HepG2 (cell line): Measurements from ENCODE around the gene C5orf58.

Source experiments
- ATF7-NPFF ChIP-seq: sonication (generic); formaldehyde crosslinking; IDR thresholded peaks from 2 replicates; pipeline ENCODE4 v1.8.1; 2023; ENCODE audit warnings: mild to moderate bottlenecking, low read depth, missing genetic modification reagents, moderate library complexity
- EP300 ChIP-seq, 3 experiments: sonication (generic) in 1 of 3; formaldehyde crosslinking in 1 of 3; IDR thresholded peaks; 2 replicates each; pipeline versions ENCODE4 v1.5.1 to v1.6.1; 2011 to 2020; ENCODE audit warnings: low read depth in 2 of 3, low read length in 2 of 3, borderline replicate concordance in 1 of 3, improper control_type of control experiment in 1 of 3, mild to moderate bottlenecking in 1 of 3, missing genetic modification reagents in 1 of 3, moderate library complexity in 1 of 3
- EZH2 ChIP-seq: conservative IDR thresholded peaks from 2 replicates; pipeline ENCODE4 v1.6.1; 2012; ENCODE audit warnings: mild to moderate bottlenecking, low read depth, low read length, moderate library complexity
- LRRFIP1 ChIP-seq: sonication (generic); formaldehyde crosslinking; conservative IDR thresholded peaks from 2 replicates; pipeline ENCODE4 v1.4.0; 2020; ENCODE audit warnings: missing genetic modification reagents
- NR1H2 ChIP-seq: sonication (generic); formaldehyde crosslinking; IDR thresholded peaks from 2 replicates; pipeline ENCODE4 v1.8.1; 2022; ENCODE audit warnings: low read depth, missing genetic modification reagents, borderline replicate concordance
- YY1 ChIP-seq: IDR thresholded peaks from 2 replicates; pipeline ENCODE4 v1.6.1; 2011; ENCODE audit warnings: low read length, low read depth, moderate library complexity, mild to moderate bottlenecking; ENCODE audit not compliant: insufficient read depth, insufficient replicate concordance
- TF ChIP-seq, protein P1 (sequence below): IDR thresholded peaks from 2 replicates; pipeline ENCODE4 v1.6.1; 2012; ENCODE audit warnings: low read length, improper control_type of control experiment
- TF ChIP-seq, protein P2 (sequence below): sonication (generic); formaldehyde crosslinking; IDR thresholded peaks from 2 replicates; pipeline ENCODE4 v1.4.0; 2020; ENCODE audit warnings: missing genetic modification reagents

GRCh38 chr5:170294057-170294456, 61.3 kb downstream of the C5orf58 start:
- TF ChIP-seq LRRFIP1 (no peak), EZH2 (no peak), EP300 (IDR thresholded peaks at IDR 0.05; ENCODE audit: low read depth in 2 of 2, low read length in 2 of 2) (no peak), EP300 (CRISPR knock-in tag; IDR thresholded peaks at IDR 0.05; ENCODE audit: borderline replicate concordance) (no peak), ATF7-NPFF (CRISPR knock-in tag) (no peak), NR1H2 (CRISPR knock-in tag) (no peak), YY1 (no peak)
- TF ChIP-seq, protein P1, sequence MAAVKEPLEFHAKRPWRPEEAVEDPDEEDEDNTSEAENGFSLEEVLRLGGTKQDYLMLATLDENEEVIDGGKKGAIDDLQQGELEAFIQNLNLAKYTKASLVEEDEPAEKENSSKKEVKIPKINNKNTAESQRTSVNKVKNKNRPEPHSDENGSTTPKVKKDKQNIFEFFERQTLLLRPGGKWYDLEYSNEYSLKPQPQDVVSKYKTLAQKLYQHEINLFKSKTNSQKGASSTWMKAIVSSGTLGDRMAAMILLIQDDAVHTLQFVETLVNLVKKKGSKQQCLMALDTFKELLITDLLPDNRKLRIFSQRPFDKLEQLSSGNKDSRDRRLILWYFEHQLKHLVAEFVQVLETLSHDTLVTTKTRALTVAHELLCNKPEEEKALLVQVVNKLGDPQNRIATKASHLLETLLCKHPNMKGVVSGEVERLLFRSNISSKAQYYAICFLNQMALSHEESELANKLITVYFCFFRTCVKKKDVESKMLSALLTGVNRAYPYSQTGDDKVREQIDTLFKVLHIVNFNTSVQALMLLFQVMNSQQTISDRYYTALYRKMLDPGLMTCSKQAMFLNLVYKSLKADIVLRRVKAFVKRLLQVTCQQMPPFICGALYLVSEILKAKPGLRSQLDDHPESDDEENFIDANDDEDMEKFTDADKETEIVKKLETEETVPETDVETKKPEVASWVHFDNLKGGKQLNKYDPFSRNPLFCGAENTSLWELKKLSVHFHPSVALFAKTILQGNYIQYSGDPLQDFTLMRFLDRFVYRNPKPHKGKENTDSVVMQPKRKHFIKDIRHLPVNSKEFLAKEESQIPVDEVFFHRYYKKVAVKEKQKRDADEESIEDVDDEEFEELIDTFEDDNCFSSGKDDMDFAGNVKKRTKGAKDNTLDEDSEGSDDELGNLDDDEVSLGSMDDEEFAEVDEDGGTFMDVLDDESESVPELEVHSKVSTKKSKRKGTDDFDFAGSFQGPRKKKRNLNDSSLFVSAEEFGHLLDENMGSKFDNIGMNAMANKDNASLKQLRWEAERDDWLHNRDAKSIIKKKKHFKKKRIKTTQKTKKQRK = no peak
- TF ChIP-seq, protein P2, sequence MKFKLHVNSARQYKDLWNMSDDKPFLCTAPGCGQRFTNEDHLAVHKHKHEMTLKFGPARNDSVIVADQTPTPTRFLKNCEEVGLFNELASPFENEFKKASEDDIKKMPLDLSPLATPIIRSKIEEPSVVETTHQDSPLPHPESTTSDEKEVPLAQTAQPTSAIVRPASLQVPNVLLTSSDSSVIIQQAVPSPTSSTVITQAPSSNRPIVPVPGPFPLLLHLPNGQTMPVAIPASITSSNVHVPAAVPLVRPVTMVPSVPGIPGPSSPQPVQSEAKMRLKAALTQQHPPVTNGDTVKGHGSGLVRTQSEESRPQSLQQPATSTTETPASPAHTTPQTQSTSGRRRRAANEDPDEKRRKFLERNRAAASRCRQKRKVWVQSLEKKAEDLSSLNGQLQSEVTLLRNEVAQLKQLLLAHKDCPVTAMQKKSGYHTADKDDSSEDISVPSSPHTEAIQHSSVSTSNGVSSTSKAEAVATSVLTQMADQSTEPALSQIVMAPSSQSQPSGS (CRISPR knock-in tag) = no peak
